Measurements from ENCODE around the gene MBOAT1.

DNA sequence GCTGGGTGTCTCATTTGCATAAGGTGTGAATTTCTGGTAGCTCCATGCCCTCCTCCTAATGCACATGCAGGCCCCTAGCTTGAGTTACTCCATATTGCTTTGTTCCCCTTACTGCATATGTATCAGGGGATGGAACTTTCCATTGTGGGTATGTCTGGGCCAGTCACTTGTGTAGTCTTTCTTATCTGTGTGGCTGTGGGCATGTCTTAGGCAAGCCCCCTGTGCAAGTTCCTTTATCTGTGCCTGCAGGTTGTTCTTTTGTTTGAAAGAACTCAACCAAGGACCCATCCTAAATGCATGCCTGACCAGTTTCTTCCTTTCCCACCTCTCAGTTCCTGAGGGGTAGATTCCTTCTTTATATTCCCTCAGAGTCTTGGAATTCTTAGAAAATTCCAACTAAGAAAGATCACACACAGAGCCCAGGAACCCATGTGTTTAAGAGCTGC is 23.6 kb downstream of the MBOAT1 start:
- no peak for TF ChIP-seq ZFP30 (CRISPR knock-in tag; IDR thresholded peaks at IDR 0.05)
- no peak for TF ChIP-seq ZFP3 (CRISPR knock-in tag; IDR thresholded peaks at IDR 0.05)
- TF ChIP-seq TCF4 (CRISPR knock-in tag; IDR thresholded peaks at IDR 0.05; ENCODE audit: borderline replicate concordance), result no peak
- TF ChIP-seq, protein P1, sequence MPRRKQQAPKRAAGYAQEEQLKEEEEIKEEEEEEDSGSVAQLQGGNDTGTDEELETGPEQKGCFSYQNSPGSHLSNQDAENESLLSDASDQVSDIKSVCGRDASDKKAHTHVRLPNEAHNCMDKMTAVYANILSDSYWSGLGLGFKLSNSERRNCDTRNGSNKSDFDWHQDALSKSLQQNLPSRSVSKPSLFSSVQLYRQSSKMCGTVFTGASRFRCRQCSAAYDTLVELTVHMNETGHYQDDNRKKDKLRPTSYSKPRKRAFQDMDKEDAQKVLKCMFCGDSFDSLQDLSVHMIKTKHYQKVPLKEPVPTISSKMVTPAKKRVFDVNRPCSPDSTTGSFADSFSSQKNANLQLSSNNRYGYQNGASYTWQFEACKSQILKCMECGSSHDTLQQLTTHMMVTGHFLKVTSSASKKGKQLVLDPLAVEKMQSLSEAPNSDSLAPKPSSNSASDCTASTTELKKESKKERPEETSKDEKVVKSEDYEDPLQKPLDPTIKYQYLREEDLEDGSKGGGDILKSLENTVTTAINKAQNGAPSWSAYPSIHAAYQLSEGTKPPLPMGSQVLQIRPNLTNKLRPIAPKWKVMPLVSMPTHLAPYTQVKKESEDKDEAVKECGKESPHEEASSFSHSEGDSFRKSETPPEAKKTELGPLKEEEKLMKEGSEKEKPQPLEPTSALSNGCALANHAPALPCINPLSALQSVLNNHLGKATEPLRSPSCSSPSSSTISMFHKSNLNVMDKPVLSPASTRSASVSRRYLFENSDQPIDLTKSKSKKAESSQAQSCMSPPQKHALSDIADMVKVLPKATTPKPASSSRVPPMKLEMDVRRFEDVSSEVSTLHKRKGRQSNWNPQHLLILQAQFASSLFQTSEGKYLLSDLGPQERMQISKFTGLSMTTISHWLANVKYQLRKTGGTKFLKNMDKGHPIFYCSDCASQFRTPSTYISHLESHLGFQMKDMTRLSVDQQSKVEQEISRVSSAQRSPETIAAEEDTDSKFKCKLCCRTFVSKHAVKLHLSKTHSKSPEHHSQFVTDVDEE (CRISPR knock-in tag; IDR thresholded peaks at IDR 0.05), result no peak
- no peak for TF ChIP-seq PPARA (CRISPR knock-in tag; IDR thresholded peaks at IDR 0.05; ENCODE audit: borderline replicate concordance)
- TF ChIP-seq CSDC2 (CRISPR knock-in tag; IDR thresholded peaks at IDR 0.05), result no peak
- TF ChIP-seq, protein P2, sequence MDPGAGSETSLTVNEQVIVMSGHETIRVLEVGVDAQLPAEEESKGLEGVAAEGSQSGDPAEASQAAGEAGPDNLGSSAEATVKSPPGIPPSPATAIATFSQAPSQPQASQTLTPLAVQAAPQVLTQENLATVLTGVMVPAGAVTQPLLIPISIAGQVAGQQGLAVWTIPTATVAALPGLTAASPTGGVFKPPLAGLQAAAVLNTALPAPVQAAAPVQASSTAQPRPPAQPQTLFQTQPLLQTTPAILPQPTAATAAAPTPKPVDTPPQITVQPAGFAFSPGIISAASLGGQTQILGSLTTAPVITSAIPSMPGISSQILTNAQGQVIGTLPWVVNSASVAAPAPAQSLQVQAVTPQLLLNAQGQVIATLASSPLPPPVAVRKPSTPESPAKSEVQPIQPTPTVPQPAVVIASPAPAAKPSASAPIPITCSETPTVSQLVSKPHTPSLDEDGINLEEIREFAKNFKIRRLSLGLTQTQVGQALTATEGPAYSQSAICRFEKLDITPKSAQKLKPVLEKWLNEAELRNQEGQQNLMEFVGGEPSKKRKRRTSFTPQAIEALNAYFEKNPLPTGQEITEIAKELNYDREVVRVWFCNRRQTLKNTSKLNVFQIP (CRISPR knock-in tag; IDR thresholded peaks at IDR 0.05; ENCODE audit: borderline replicate concordance, low read depth), result no peak

Measured in SK-N-SH treated with all-trans-retinoic acid at 6 μM for 48 hours (cell line).